Liver (tissue), 9 donors: ENCODE results near the gene ARHGAP32. TPM values are rescaled to one million over a fixed set of nuclear protein-coding genes. Genes with fewer than 3 reads are reported as not detected.

ENCODE experiments used
- DNase-seq: peaks from one replicate; pipeline ENCODE4 v3.0.0-alpha.2; 2017; ENCODE audit warnings: low spot score
- H3K27ac ChIP-seq, 2 donors: one replicate each; pipeline ENCODE4 v1.7.0; 2013; ENCODE audit warnings: inconsistent platforms in 2 of 2, low read length in 2 of 2, control low read depth in 1 of 2, low read depth in 1 of 2, mild to moderate bottlenecking in 1 of 2
- H3K27me3 ChIP-seq, 4 donors: one replicate each; pipeline versions ENCODE4 v1.6.1 to v1.7.0; 2013; ENCODE audit warnings: low read length in 3 of 4, inconsistent platforms in 1 of 4, mild to moderate bottlenecking in 1 of 4, moderate library complexity in 1 of 4; ENCODE audit not compliant: control insufficient read depth in 4 of 4, insufficient read depth in 4 of 4
- H3K36me3 ChIP-seq, 4 donors: one replicate each; pipeline versions ENCODE4 v1.6.1 to v1.7.0; 2013; ENCODE audit warnings: low read length in 3 of 4, mild to moderate bottlenecking in 3 of 4, low read depth in 1 of 4, moderate library complexity in 1 of 4; ENCODE audit not compliant: control insufficient read depth in 4 of 4, insufficient read depth in 3 of 4
- H3K4me1 ChIP-seq, 4 donors: one replicate each; pipeline versions ENCODE4 v1.6.1 to v1.7.0; 2013; ENCODE audit warnings: low read length in 3 of 4, mild to moderate bottlenecking in 3 of 4, moderate library complexity in 1 of 4; ENCODE audit not compliant: control insufficient read depth in 4 of 4, insufficient read depth in 4 of 4
- H3K4me3 ChIP-seq, 3 donors: one replicate each; pipeline versions ENCODE4 v1.6.1 to v1.7.0; 2013; ENCODE audit warnings: low read length in 3 of 3, control low read depth in 1 of 3, low read depth in 1 of 3, mild to moderate bottlenecking in 1 of 3
- H3K9ac ChIP-seq, 2 donors: one replicate each; pipeline ENCODE4 v1.7.0; 2013; ENCODE audit warnings: low read length in 2 of 2, mild to moderate bottlenecking in 2 of 2, moderate library complexity in 2 of 2, control low read depth in 1 of 2, low read depth in 1 of 2
- H3K9me3 ChIP-seq, 4 donors: one replicate each; pipeline versions ENCODE4 v1.6.1 to v1.7.0; 2013; ENCODE audit warnings: low read length in 3 of 4; ENCODE audit not compliant: control insufficient read depth in 4 of 4
- CTCF ChIP-seq: fragments of 150-350 bp; IDR thresholded peaks from 2 replicates; pipeline ENCODE4 v1.5.1; 2017; ENCODE audit warnings: improper control_type of control experiment, low read depth, low read length; ENCODE audit not compliant: missing input control
- EGR1 ChIP-seq, 2 donors: IDR thresholded peaks; 2 replicates each; pipeline ENCODE4 v1.6.1; 2016 to 2018; ENCODE audit warnings: antibody characterized with exemption in 2 of 2, low read depth in 2 of 2
- FOXA1 ChIP-seq: IDR thresholded peaks from 2 replicates; pipeline ENCODE4 v1.6.1; 2016; ENCODE audit warnings: antibody characterized with exemption
- FOXA2 ChIP-seq: IDR thresholded peaks from 2 replicates; pipeline ENCODE4 v1.6.1; 2016; ENCODE audit warnings: antibody characterized with exemption
- GABPA ChIP-seq, 2 donors: IDR thresholded peaks in 1 of 2; conservative IDR thresholded peaks in 1 of 2; 2 replicates each; pipeline ENCODE4 v1.6.1; 2016; ENCODE audit warnings: antibody characterized with exemption in 2 of 2, mild to moderate bottlenecking in 1 of 2, moderate library complexity in 1 of 2
- HNF4A ChIP-seq, 2 donors: conservative IDR thresholded peaks; 2 replicates each; pipeline ENCODE4 v1.6.1; 2016; ENCODE audit warnings: antibody characterized with exemption in 2 of 2, mild to moderate bottlenecking in 2 of 2
- HNF4G ChIP-seq: IDR thresholded peaks from 2 replicates; pipeline ENCODE4 v1.6.1; 2016; ENCODE audit warnings: antibody characterized with exemption
- JUND ChIP-seq, 2 donors: IDR thresholded peaks; 2 replicates each; pipeline ENCODE4 v1.6.1; 2016; ENCODE audit warnings: antibody characterized with exemption in 2 of 2
- NR2F2 ChIP-seq: IDR thresholded peaks from 2 replicates; pipeline ENCODE4 v1.6.1; 2016; ENCODE audit warnings: antibody characterized with exemption
- RAD21 ChIP-seq, 2 donors: IDR thresholded peaks; 2 replicates each; pipeline ENCODE4 v1.6.1; 2016; ENCODE audit warnings: antibody characterized with exemption in 2 of 2, mild to moderate bottlenecking in 2 of 2
- RXRA ChIP-seq, 2 donors: IDR thresholded peaks; 2 replicates each; pipeline ENCODE4 v1.6.1; 2017 to 2018; ENCODE audit warnings: antibody characterized with exemption in 2 of 2, mild to moderate bottlenecking in 1 of 2
- SP1 ChIP-seq: IDR thresholded peaks from 2 replicates; pipeline ENCODE4 v1.6.1; 2018; ENCODE audit warnings: antibody characterized with exemption, mild to moderate bottlenecking
- TAF1 ChIP-seq: conservative IDR thresholded peaks from 2 replicates; pipeline ENCODE4 v1.6.1; 2016; ENCODE audit warnings: antibody characterized with exemption, mild to moderate bottlenecking
- YY1 ChIP-seq: IDR thresholded peaks from 2 replicates; pipeline ENCODE4 v1.6.1; 2016; ENCODE audit warnings: antibody characterized with exemption, mild to moderate bottlenecking
- WGBS: extraction: QIAGEN DNeasy Blood & Tissue Kit; methylation state at CpG from one replicate; pipeline ENCODE4 v1.1.7; 2013; 5-methylcytosine and 5-hydroxymethylcytosine counted together
- polyA plus RNA-seq, 2 donors: library from polyadenylated mRNA; stranded (reverse) in 1 of 2; unstranded in 1 of 2; fragments of 200-250 nt in 1 of 2; fragments of >200 nt in 1 of 2; fragmentation: Nextera tagmentation in 1 of 2; extraction: Ambion mirVana in 1 of 2; gene quantifications; one replicate each; pipeline versions ENCODE4 v1.2.1 to v1.2.3, GENCODE V29; 2013 to 2015
- total RNA-seq, 2 donors: library from RNA; depleted of rRNA; stranded (reverse); fragments of >200 nt; gene quantifications; one replicate each; pipeline ENCODE4 v1.2.3, GENCODE V29; 2014
- TF ChIP-seq, protein P1 (sequence below): IDR thresholded peaks from 2 replicates; pipeline ENCODE4 v1.6.1; 2016; ENCODE audit warnings: antibody characterized with exemption, mild to moderate bottlenecking
- TF ChIP-seq, protein P2 (sequence below): IDR thresholded peaks from 2 replicates; pipeline ENCODE4 v1.6.1; 2016; ENCODE audit warnings: antibody characterized with exemption
- TF ChIP-seq, protein P3 (sequence below): IDR thresholded peaks from 2 replicates; pipeline ENCODE4 v1.6.1; 2016; ENCODE audit warnings: antibody characterized with exemption
- TF ChIP-seq, protein P4 (sequence below): IDR thresholded peaks from 2 replicates; pipeline ENCODE4 v1.6.1; 2016; ENCODE audit warnings: antibody characterized with exemption
- donor health status: healthy.
- donor health status: healthy.
- donor health status: healthy.
- donor health status: healthy.
- donor health status: healthy.

The ARHGAP32 gene
- total and polyA plus RNA-seq, 4 donors, result 1.8 to 13.1 (median 2.6) TPM

- no peaks in the 10 kb centered on the region for H3K36me3 ChIP-seq
- H3K9ac ChIP-seq, result no peak overlapping the region
- no peak overlapping the region for H3K4me3 ChIP-seq
- no peak overlapping the region for H3K27ac ChIP-seq
- H3K4me1 ChIP-seq, result no peaks in the 10 kb centered on the region
- H3K9me3 ChIP-seq, result no peaks in the 10 kb centered on the region
- TF ChIP-seq, protein P1, sequence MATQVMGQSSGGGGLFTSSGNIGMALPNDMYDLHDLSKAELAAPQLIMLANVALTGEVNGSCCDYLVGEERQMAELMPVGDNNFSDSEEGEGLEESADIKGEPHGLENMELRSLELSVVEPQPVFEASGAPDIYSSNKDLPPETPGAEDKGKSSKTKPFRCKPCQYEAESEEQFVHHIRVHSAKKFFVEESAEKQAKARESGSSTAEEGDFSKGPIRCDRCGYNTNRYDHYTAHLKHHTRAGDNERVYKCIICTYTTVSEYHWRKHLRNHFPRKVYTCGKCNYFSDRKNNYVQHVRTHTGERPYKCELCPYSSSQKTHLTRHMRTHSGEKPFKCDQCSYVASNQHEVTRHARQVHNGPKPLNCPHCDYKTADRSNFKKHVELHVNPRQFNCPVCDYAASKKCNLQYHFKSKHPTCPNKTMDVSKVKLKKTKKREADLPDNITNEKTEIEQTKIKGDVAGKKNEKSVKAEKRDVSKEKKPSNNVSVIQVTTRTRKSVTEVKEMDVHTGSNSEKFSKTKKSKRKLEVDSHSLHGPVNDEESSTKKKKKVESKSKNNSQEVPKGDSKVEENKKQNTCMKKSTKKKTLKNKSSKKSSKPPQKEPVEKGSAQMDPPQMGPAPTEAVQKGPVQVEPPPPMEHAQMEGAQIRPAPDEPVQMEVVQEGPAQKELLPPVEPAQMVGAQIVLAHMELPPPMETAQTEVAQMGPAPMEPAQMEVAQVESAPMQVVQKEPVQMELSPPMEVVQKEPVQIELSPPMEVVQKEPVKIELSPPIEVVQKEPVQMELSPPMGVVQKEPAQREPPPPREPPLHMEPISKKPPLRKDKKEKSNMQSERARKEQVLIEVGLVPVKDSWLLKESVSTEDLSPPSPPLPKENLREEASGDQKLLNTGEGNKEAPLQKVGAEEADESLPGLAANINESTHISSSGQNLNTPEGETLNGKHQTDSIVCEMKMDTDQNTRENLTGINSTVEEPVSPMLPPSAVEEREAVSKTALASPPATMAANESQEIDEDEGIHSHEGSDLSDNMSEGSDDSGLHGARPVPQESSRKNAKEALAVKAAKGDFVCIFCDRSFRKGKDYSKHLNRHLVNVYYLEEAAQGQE, result no peak
- TF ChIP-seq, protein P2, sequence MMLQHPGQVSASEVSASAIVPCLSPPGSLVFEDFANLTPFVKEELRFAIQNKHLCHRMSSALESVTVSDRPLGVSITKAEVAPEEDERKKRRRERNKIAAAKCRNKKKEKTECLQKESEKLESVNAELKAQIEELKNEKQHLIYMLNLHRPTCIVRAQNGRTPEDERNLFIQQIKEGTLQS, result no peak
- no peak for TF ChIP-seq FOXA2
- TF ChIP-seq CTCF, result no peak
- TF ChIP-seq YY1, result no peak
- no peak for TF ChIP-seq NR2F2
- 95% methylated on average over 6 of the region's 6 CpGs for WGBS
- no peak for DNase-seq
- no peaks in the 10 kb centered on the region for H3K27me3 ChIP-seq
These were observed 3.6 kb upstream of the ARHGAP32 start for GRCh38 chr11:129195682-129196081.

GRCh38 chr11:129191649-129192048, 476 bp downstream of the ARHGAP32 start:
- H3K36me3 ChIP-seq, result no peaks in the 10 kb centered on the region
- no peak overlapping the region for H3K9ac ChIP-seq
- TF ChIP-seq CTCF (no peak), RXRA (IDR thresholded peaks at IDR 0.05) (no peak), GABPA (IDR thresholded peaks at IDR 0.05 in 1 of 2, conservative IDR thresholded peaks at IDR 0.05 in 1 of 2) (no peak), YY1 (no peak), HNF4A (conservative IDR thresholded peaks at IDR 0.05) (no peak), NR2F2 (no peak), RAD21 (IDR thresholded peaks at IDR 0.05) (no peak), SP1 (no peak), TAF1 (no peak), FOXA1 (no peak), HNF4G (no peak), JUND (IDR thresholded peaks at IDR 0.05) (no peak), EGR1 (IDR thresholded peaks at IDR 0.05; ENCODE audit: low read depth in 2 of 2) (no peak), FOXA2 (no peak)
- TF ChIP-seq, protein P3, sequence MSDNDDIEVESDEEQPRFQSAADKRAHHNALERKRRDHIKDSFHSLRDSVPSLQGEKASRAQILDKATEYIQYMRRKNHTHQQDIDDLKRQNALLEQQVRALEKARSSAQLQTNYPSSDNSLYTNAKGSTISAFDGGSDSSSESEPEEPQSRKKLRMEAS, result no peak
- TF ChIP-seq, protein P1, result no peak
- TF ChIP-seq, protein P2, result no peak
- TF ChIP-seq, protein P4, sequence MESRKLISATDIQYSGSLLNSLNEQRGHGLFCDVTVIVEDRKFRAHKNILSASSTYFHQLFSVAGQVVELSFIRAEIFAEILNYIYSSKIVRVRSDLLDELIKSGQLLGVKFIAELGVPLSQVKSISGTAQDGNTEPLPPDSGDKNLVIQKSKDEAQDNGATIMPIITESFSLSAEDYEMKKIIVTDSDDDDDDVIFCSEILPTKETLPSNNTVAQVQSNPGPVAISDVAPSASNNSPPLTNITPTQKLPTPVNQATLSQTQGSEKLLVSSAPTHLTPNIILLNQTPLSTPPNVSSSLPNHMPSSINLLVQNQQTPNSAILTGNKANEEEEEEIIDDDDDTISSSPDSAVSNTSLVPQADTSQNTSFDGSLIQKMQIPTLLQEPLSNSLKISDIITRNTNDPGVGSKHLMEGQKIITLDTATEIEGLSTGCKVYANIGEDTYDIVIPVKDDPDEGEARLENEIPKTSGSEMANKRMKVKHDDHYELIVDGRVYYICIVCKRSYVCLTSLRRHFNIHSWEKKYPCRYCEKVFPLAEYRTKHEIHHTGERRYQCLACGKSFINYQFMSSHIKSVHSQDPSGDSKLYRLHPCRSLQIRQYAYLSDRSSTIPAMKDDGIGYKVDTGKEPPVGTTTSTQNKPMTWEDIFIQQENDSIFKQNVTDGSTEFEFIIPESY, result no peak
- WGBS, result 70% methylated on average over 4 of the region's 4 CpGs
- H3K4me3 ChIP-seq, result no peak overlapping the region
- no peaks in the 10 kb centered on the region for H3K27me3 ChIP-seq
- no peak overlapping the region for H3K27ac ChIP-seq
- H3K9me3 ChIP-seq, result no peaks in the 10 kb centered on the region
- no peak for DNase-seq
- peaks cover 0 to 9% (median under 1%) of the 10 kb centered on the region in 4 donors for H3K4me1 ChIP-seq
